Activated CD8-positive, alpha-beta T cell treated with anti-CD3 and anti-CD28 coated beads for 36 hours (primary cell): ENCODE results near the gene CLEC12A. TPM values are rescaled to one million over a fixed set of nuclear protein-coding genes. Genes with fewer than 3 reads are reported as not detected.

ENCODE experiments used
- ATAC-seq: fragments of 200-7000 bp; cut with Tn5 transposase; one replicate; pipeline ENCODE4 v1.10.0; 2021; ENCODE audit warnings: mild to moderate bottlenecking, moderate library complexity
- CTCF ChIA-PET: fragments of 350-600 bp; sonication (Branson Sonifier 250); formaldehyde crosslinking; loops from one replicate; lab custom pipeline; 2021; ENCODE audit warnings: antibody characterized with exemption; lab: Charles Lee
- POLR2A ChIA-PET: fragments of 350-600 bp; sonication (Branson Sonifier 250); formaldehyde crosslinking; loops from one replicate; lab custom pipeline; 2021; ENCODE audit warnings: antibody characterized with exemption; lab: Charles Lee
- DNase-seq: peaks from one replicate; pipeline ENCODE4 v3.0.0-alpha.2; 2020
- H3K27ac Mint-ChIP-seq: one replicate; pipeline ENCODE4 v1.8.0; 2021; ENCODE audit warnings: mild to moderate bottlenecking, mixed read lengths
- H3K27me3 Mint-ChIP-seq: one replicate; pipeline ENCODE4 v1.8.0; 2021; ENCODE audit warnings: mixed read lengths
- H3K36me3 Mint-ChIP-seq: one replicate; pipeline ENCODE4 v1.8.0; 2021; ENCODE audit warnings: low read depth, mixed read lengths
- H3K4me1 Mint-ChIP-seq: one replicate; pipeline ENCODE4 v1.8.0; 2021; ENCODE audit warnings: low read depth, mixed read lengths
- H3K4me3 Mint-ChIP-seq: one replicate; pipeline ENCODE4 v1.8.0; 2021; ENCODE audit warnings: mild to moderate bottlenecking, moderate library complexity, mixed read lengths
- H3K9me3 Mint-ChIP-seq: one replicate; pipeline ENCODE4 v1.8.0; 2021; ENCODE audit warnings: mixed read lengths
- intact Hi-C: fragments of 100-400 bp; cut with micrococcal nuclease; formaldehyde crosslinking; loops from one replicate; pipeline ENCODE4 v1.10.0; 2022
- total RNA-seq, 2 experiments: library from RNA; stranded (reverse); gene quantifications; one replicate each; pipeline ENCODE4 v1.2.3, GENCODE V29; 2021
- TF ChIP-seq, protein P1 (sequence below): fragments of 200-600 bp; IDR thresholded peaks from one replicate; pipeline ENCODE4 v1.8.0; 2022; ENCODE audit warnings: antibody characterized with exemption, mild to moderate bottlenecking

Gene CLEC12A
- total RNA-seq, 2 experiments from 2014 or later, result 0.47 TPM

GRCh38 chr12:9977916-9978315 is 6.7 kb downstream of the CLEC12A start:
- Mint-ChIP-seq H3K36me3 (peaks cover 3% of the 10 kb centered on the region), H3K27ac (no peak overlapping the region), H3K9me3 (peaks cover 4% of the 10 kb centered on the region), H3K4me1 (no peaks in the 10 kb centered on the region), H3K4me3 (no peak overlapping the region), H3K27me3 (peaks cover 5% of the 10 kb centered on the region)
- POLR2A ChIA-PET, result interaction anchor here (0.8 kb wide), 1 partner anchor 38 kb away, joined by 3 read pairs; no protein-coding TSS in a partner anchor
- ATAC-seq, result no peak
- CTCF ChIA-PET, result interaction anchor here (0.9 to 1.3 kb wide), 2 partner anchors 31 to 37 kb away, joined by 3 to 4 read pairs; no protein-coding TSS in a partner anchor
- intact Hi-C loops, result no loop called here
- DNase-seq, result no peak
- TF ChIP-seq, protein P1, sequence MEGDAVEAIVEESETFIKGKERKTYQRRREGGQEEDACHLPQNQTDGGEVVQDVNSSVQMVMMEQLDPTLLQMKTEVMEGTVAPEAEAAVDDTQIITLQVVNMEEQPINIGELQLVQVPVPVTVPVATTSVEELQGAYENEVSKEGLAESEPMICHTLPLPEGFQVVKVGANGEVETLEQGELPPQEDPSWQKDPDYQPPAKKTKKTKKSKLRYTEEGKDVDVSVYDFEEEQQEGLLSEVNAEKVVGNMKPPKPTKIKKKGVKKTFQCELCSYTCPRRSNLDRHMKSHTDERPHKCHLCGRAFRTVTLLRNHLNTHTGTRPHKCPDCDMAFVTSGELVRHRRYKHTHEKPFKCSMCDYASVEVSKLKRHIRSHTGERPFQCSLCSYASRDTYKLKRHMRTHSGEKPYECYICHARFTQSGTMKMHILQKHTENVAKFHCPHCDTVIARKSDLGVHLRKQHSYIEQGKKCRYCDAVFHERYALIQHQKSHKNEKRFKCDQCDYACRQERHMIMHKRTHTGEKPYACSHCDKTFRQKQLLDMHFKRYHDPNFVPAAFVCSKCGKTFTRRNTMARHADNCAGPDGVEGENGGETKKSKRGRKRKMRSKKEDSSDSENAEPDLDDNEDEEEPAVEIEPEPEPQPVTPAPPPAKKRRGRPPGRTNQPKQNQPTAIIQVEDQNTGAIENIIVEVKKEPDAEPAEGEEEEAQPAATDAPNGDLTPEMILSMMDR, result no peak

- ATAC-seq, result no peak
- DNase-seq, result no peak
- Mint-ChIP-seq H3K4me3 (no peak overlapping the region), H3K27me3 (peaks cover 3% of the 10 kb centered on the region), H3K36me3 (peaks cover 2% of the 10 kb centered on the region), H3K4me1 (no peaks in the 10 kb centered on the region), H3K27ac (no peak overlapping the region), H3K9me3 (peaks cover 4% of the 10 kb centered on the region)
- intact Hi-C loops, result no loop called here
- POLR2A ChIA-PET, result no interaction called here
- TF ChIP-seq, protein P1, result no peak
- CTCF ChIA-PET, result interaction anchor here (1.9 kb wide), 1 partner anchor 160 kb away, joined by 6 read pairs; no protein-coding TSS in a partner anchor
These were observed 8.9 kb downstream of the CLEC12A start for GRCh38 chr12:9980126-9980525.

DNA sequence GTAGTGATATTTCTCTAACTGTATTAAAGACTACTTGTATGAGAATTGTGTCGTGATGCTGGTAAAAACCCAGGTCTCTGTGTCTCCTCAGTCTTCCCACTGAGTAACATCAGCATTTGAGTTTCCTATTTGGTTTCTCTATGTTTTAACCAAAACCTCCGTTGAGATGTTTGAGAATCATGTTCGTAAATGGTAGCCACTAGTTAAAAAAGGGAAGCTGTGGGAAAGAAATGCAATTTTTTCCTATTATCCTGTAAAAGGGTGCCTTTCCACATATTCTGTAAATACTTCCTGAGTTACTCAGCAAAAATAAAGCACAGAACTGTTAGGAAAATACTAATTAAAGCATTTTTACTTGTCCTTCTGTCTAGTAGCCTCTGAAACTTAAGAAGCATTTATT is 20.7 kb downstream of the CLEC12A start:
- POLR2A ChIA-PET, result no interaction called here
- no peaks in the 10 kb centered on the region for H3K4me1 Mint-ChIP-seq

GRCh38 chr12:9992296-9992695 is 21.1 kb downstream of the CLEC12A start:
- CTCF ChIA-PET, result interaction anchor here (0.6 to 1.3 kb wide), 4 partner anchors 9 to 402 kb away, joined by 3 to 4 read pairs (median 3); no protein-coding TSS in a partner anchor

More for the DNA sequence above, 20.7 kb downstream of the CLEC12A start:
- intact Hi-C loops, result no loop called here
- Mint-ChIP-seq H3K4me3 (no peak overlapping the region), H3K9me3 (no peaks in the 10 kb centered on the region), H3K27ac (no peak overlapping the region), H3K27me3 (peaks cover 13% of the 10 kb centered on the region), H3K36me3 (no peaks in the 10 kb centered on the region)
- ATAC-seq (no peak), DNase-seq (no peak)
- TF ChIP-seq, protein P1, result no peak
- CTCF ChIA-PET, result interaction anchor here (1.0 to 1.3 kb wide), 3 partner anchors 10 to 249 kb away, joined by 3 to 4 read pairs (median 3); no protein-coding TSS in a partner anchor

GRCh38 chr12:9999016-9999415 is 27.8 kb downstream of the CLEC12A start, which contains the start of gene CLEC1B:
CLEC1B (minus strand) TSS chr12:9999121; CDS start chr12:9999100, 21 bp downstream.
- Mint-ChIP-seq H3K27me3 (peaks cover 4% of the 10 kb centered on the region), H3K4me3 (no peak within 1 kb of the TSS), H3K27ac (no peak within 1 kb of the TSS), H3K36me3 (no peaks in the 10 kb centered on the region), H3K9me3 (no peaks in the 10 kb centered on the region), H3K4me1 (no peaks in the 10 kb centered on the region)
- DNase-seq, result no peak
- POLR2A ChIA-PET, result no interaction called here
- CTCF ChIA-PET, result interaction anchor here (0.8 to 2.3 kb wide), 3 partner anchors 11 to 248 kb away, joined by 3 to 9 read pairs (median 3); partner anchors contain the start of gene CLEC12B
- TF ChIP-seq, protein P1, result no peak
- intact Hi-C loops, result no loop called here
- ATAC-seq, result no peak

More at GRCh38 chr12:9992296-9992695, 21.1 kb downstream of the CLEC12A start:
- no peak for ATAC-seq
- Mint-ChIP-seq H3K4me3 (no peak overlapping the region), H3K27me3 (peaks cover 13% of the 10 kb centered on the region), H3K4me1 (no peaks in the 10 kb centered on the region), H3K36me3 (no peaks in the 10 kb centered on the region), H3K9me3 (no peaks in the 10 kb centered on the region), H3K27ac (no peak overlapping the region)
- intact Hi-C loops, result no loop called here
- TF ChIP-seq, protein P1, result no peak
- POLR2A ChIA-PET, result no interaction called here
- DNase-seq, result no peak
